Jurkat, Clone E6-1 (cell line): ENCODE results near the gene DDX17. TPM values are rescaled to one million over a fixed set of nuclear protein-coding genes. Genes with fewer than 3 reads are reported as not detected.

ENCODE experiments used
- DNase-seq: peaks from one replicate; pipeline ENCODE4 v3.0.0-alpha.2; 2011; ENCODE audit warnings: low read depth, low spot score
- H3K4me3 ChIP-seq: 2 replicates; pipeline ENCODE4 v1.5.1; 2011; ENCODE audit warnings: mild to moderate bottlenecking, low read length, control low read depth, moderate library complexity
- polyA plus RNA-seq: library from polyadenylated mRNA; unstranded; fragments of >200 nt; gene quantifications from one replicate; pipeline ENCODE4 v1.2.1, GENCODE V29; 2012; ENCODE audit warnings: missing spikeins; ENCODE audit not compliant: insufficient read length, insufficient read depth

DDX17 gene
- polyA plus RNA-seq: 142 TPM

- peak within 1 kb of the TSS; percentile 75 for H3K4me3 ChIP-seq
- DNase-seq: peak; percentile 96
Observed at GRCh38 chr22:38506118-38506962, at the start of gene DDX17. DDX17 (minus strand) TSS chr22:38506311.

GRCh38 chr22:38554281-38554680, 48.2 kb upstream of the DDX17 start:
- no peak for DNase-seq
- no peak overlapping the region for H3K4me3 ChIP-seq

GRCh38 chr22:38549101-38549894, 43.2 kb upstream of the DDX17 start:
- no peak for DNase-seq
- H3K4me3 ChIP-seq: no peak overlapping the region

GRCh38 chr22:38540701-38541100, 34.6 kb upstream of the DDX17 start:
- no peak overlapping the region for H3K4me3 ChIP-seq
- no peak for DNase-seq

- no peak overlapping the region for H3K4me3 ChIP-seq
- no peak for DNase-seq
Observed at GRCh38 chr22:38531251-38531938, 25.3 kb upstream of the DDX17 start.

- H3K4me3 ChIP-seq: no peak overlapping the region
- no peak for DNase-seq
Observed at GRCh38 chr22:38524429-38524828, 18.3 kb upstream of the DDX17 start.

GRCh38 chr22:38523479-38523878, 17.4 kb upstream of the DDX17 start:
- H3K4me3 ChIP-seq: no peak overlapping the region
- DNase-seq: no peak

GRCh38 chr22:38523029-38523428, 16.9 kb upstream of the DDX17 start:
- no peak overlapping the region for H3K4me3 ChIP-seq
- DNase-seq: no peak

- H3K4me3 ChIP-seq: no peak overlapping the region
- DNase-seq: no peak
Observed at GRCh38 chr22:38519453-38520250, 13.5 kb upstream of the DDX17 start.

- H3K4me3 ChIP-seq: no peak overlapping the region
- no peak for DNase-seq
Observed at GRCh38 chr22:38518620-38519019, 12.5 kb upstream of the DDX17 start.

GRCh38 chr22:38513063-38513462, 7.0 kb upstream of the DDX17 start:
- no peak overlapping the region for H3K4me3 ChIP-seq
- peak; percentile 55 for DNase-seq

GRCh38 chr22:38510416-38510970, 4.4 kb upstream of the DDX17 start:
- no peak for DNase-seq
- H3K4me3 ChIP-seq: no peak overlapping the region

- no peak for DNase-seq
- peak overlapping the region; percentile 75 for H3K4me3 ChIP-seq
Observed at GRCh38 chr22:38505541-38506117, 482 bp downstream of the DDX17 start.

GRCh38 chr22:38504731-38505540, 1.2 kb downstream of the DDX17 start:
- no peak for DNase-seq
- H3K4me3 ChIP-seq: peak overlapping the region; percentile 75

GRCh38 chr22:38503021-38503420, 3.1 kb downstream of the DDX17 start:
- H3K4me3 ChIP-seq: no peak overlapping the region
- DNase-seq: no peak

GRCh38 chr22:38501797-38502672, 4.1 kb downstream of the DDX17 start:
- no peak for DNase-seq
- no peak overlapping the region for H3K4me3 ChIP-seq

- no peak overlapping the region for H3K4me3 ChIP-seq
- no peak for DNase-seq
Observed at GRCh38 chr22:38497869-38498268, 8.2 kb downstream of the DDX17 start.
